Astrocyte (in vitro differentiated cells and primary cell): ENCODE results near the gene CCDC68. TPM values are rescaled to one million over a fixed set of nuclear protein-coding genes. Genes with fewer than 3 reads are reported as not detected.
"Not testable (repeated sequence)": the region's sequence is repeated elsewhere in the genome, so short reads cannot be mapped to it uniquely, and the experiment has no call there.

Source experiments
- DNase-seq: peaks from one replicate; pipeline ENCODE4 v3.0.0-alpha.2; 2010; ENCODE audit warnings: low read depth
- FAIRE-seq: peaks from 2 replicates; lab custom pipeline; 2011; peaks lifted over from hg19 to GRCh38; lab: Jason Lieb, UNC
- H2AFZ ChIP-seq: 2 replicates; pipeline ENCODE4 v1.6.0; 2012; ENCODE audit warnings: low read depth, low read length, inconsistent platforms
- H3K27ac ChIP-seq: 2 replicates; pipeline ENCODE4 v1.5.1; 2011; ENCODE audit warnings: low read depth, low read length, inconsistent platforms
- H3K27me3 ChIP-seq: 2 replicates; pipeline ENCODE4 v1.6.0; 2011; ENCODE audit warnings: low read length, inconsistent platforms; ENCODE audit not compliant: insufficient read depth
- H3K36me3 ChIP-seq: 2 replicates; pipeline ENCODE4 v1.5.1; 2011; ENCODE audit warnings: low read length, inconsistent platforms; ENCODE audit not compliant: insufficient read depth
- H3K4me1 ChIP-seq: 2 replicates; pipeline ENCODE4 v1.5.1; 2011; ENCODE audit warnings: low read length, inconsistent platforms; ENCODE audit not compliant: insufficient read depth
- H3K4me2 ChIP-seq: 2 replicates; pipeline ENCODE4 v1.6.0; 2012; ENCODE audit warnings: low read length, inconsistent platforms
- H3K4me3 ChIP-seq: 2 replicates; pipeline ENCODE4 v1.5.1; 2011; ENCODE audit warnings: low read depth, mild to moderate bottlenecking, low read length, inconsistent platforms; ENCODE audit not compliant: insufficient read depth
- H3K79me2 ChIP-seq: 2 replicates; pipeline ENCODE4 v1.6.0; 2012; ENCODE audit warnings: mild to moderate bottlenecking, low read length, inconsistent platforms; ENCODE audit not compliant: insufficient read depth
- H3K9ac ChIP-seq: 2 replicates; pipeline ENCODE4 v1.6.0; 2012; ENCODE audit warnings: mild to moderate bottlenecking, low read length, inconsistent platforms
- H3K9me3 ChIP-seq: 2 replicates; pipeline ENCODE4 v1.5.1; 2012; ENCODE audit warnings: low read depth, mild to moderate bottlenecking, low read length, inconsistent platforms; ENCODE audit not compliant: insufficient read depth
- H4K20me1 ChIP-seq: 2 replicates; pipeline ENCODE4 v1.6.0; 2012; ENCODE audit warnings: low read length, inconsistent platforms; ENCODE audit not compliant: insufficient read depth
- H3K27ac Mint-ChIP-seq: one replicate; pipeline ENCODE4 v1.8.0; 2021; ENCODE audit warnings: mild to moderate bottlenecking, mixed read lengths; ENCODE audit not compliant: unreplicated experiment
- H3K27me3 Mint-ChIP-seq: one replicate; pipeline ENCODE4 v1.8.0; 2021; ENCODE audit warnings: low read depth, mixed read lengths; ENCODE audit not compliant: unreplicated experiment
- H3K36me3 Mint-ChIP-seq: one replicate; pipeline ENCODE4 v1.8.0; 2021; ENCODE audit warnings: low read depth, mixed read lengths; ENCODE audit not compliant: unreplicated experiment
- H3K4me1 Mint-ChIP-seq: one replicate; pipeline ENCODE4 v1.8.0; 2021; ENCODE audit warnings: low read depth, mixed read lengths; ENCODE audit not compliant: unreplicated experiment
- H3K4me3 Mint-ChIP-seq: one replicate; pipeline ENCODE4 v1.8.0; 2021; ENCODE audit warnings: mild to moderate bottlenecking, moderate library complexity, mixed read lengths; ENCODE audit not compliant: unreplicated experiment
- H3K9me3 Mint-ChIP-seq: one replicate; pipeline ENCODE4 v1.8.0; 2021; ENCODE audit warnings: mild to moderate bottlenecking, mixed read lengths; ENCODE audit not compliant: unreplicated experiment
- EZH2 ChIP-seq: IDR thresholded peaks from 2 replicates; pipeline ENCODE4 v1.6.1; 2012; ENCODE audit warnings: mild to moderate bottlenecking, low read length, inconsistent platforms; ENCODE audit not compliant: insufficient read depth
- total RNA-seq: library from RNA; stranded (reverse); gene quantifications from 2 replicates; pipeline ENCODE4 v1.2.1, GENCODE V29; 2021
- TF ChIP-seq, protein P1 (sequence below): IDR thresholded peaks from 2 replicates; pipeline ENCODE4 v1.5.1; 2011; ENCODE audit warnings: low read depth, mild to moderate bottlenecking, inconsistent platforms, low read length, moderate library complexity; ENCODE audit not compliant: insufficient read depth

Gene CCDC68
- total RNA-seq, 1 donor from 2014 or later, result 2.2 TPM

DNA sequence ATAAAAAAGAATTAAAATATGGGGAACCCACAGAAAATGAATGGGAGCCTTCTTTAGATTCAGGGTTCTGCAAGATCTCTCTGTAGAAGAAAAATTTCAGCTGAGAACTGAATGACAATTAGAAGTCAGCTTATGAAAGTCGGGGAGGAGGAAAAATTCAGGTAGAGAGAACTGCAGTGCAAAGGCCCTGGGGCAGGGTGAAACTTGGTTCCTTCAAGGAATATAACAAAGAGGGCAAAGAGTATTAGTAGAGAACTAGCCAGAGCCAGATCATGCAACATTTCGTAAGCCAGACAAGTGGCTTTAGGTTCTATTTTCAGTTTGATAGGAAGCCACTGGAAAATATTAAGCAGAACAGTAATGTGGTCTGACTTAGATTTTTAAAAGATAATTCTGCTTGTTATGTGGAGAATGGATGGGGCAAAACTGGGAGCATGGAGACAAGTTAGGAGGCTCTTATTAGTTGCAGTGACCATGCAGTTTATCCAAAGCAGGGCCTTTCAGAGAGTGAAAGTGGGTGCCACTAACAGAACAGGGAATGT, 103.1 kb downstream of the CCDC68 start:
- Histone ChIP-seq H3K27me3 (no peaks in the 10 kb centered on the region), H3K4me3 (no peak overlapping the region), H4K20me1 (no peaks in the 10 kb centered on the region), H2AFZ (no peak overlapping the region), H3K27ac (no peak overlapping the region), H3K9ac (no peak overlapping the region), H3K9me3 (no peaks in the 10 kb centered on the region), H3K36me3 (no peaks in the 10 kb centered on the region), H3K79me2 (no peaks in the 10 kb centered on the region), H3K4me1 (no peaks in the 10 kb centered on the region), H3K4me2 (no peak overlapping the region)
- Mint-ChIP-seq H3K4me1 (no peaks in the 10 kb centered on the region), H3K4me3 (no peak overlapping the region), H3K27me3 (no peaks in the 10 kb centered on the region), H3K27ac (no peak overlapping the region), H3K9me3 (peaks cover 2% of the 10 kb centered on the region), H3K36me3 (no peaks in the 10 kb centered on the region)
- FAIRE-seq (no peak), DNase-seq (no peak)
- TF ChIP-seq EZH2, result no peak
- TF ChIP-seq, protein P1, sequence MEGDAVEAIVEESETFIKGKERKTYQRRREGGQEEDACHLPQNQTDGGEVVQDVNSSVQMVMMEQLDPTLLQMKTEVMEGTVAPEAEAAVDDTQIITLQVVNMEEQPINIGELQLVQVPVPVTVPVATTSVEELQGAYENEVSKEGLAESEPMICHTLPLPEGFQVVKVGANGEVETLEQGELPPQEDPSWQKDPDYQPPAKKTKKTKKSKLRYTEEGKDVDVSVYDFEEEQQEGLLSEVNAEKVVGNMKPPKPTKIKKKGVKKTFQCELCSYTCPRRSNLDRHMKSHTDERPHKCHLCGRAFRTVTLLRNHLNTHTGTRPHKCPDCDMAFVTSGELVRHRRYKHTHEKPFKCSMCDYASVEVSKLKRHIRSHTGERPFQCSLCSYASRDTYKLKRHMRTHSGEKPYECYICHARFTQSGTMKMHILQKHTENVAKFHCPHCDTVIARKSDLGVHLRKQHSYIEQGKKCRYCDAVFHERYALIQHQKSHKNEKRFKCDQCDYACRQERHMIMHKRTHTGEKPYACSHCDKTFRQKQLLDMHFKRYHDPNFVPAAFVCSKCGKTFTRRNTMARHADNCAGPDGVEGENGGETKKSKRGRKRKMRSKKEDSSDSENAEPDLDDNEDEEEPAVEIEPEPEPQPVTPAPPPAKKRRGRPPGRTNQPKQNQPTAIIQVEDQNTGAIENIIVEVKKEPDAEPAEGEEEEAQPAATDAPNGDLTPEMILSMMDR, result no peak

DNA sequence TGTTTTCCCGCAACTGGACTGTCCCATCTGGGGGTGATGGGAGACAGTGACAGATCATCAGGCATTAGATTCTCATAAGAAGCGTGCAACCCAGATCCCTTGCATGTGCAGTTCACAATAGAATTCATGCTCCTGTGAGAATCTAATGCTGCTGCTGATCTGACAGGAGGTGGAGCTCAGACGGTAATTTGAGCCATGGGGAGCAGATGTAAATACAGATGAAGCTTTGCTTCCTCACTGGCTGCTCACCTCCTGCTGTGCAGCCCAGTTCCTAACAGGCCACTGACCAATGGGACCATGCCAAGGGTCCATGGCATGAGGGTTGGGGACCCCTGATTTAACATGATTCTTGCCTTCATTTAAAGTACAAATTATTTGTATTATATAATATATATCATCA, 104.2 kb downstream of the CCDC68 start:
- H3K4me2 ChIP-seq, H3K36me3 ChIP-seq, H3K4me1 Mint-ChIP-seq, H3K27me3 Mint-ChIP-seq, H2AFZ ChIP-seq, H4K20me1 ChIP-seq, H3K27ac ChIP-seq, H3K4me3 Mint-ChIP-seq, H3K4me3 ChIP-seq, H3K27me3 ChIP-seq, DNase-seq, FAIRE-seq, H3K36me3 Mint-ChIP-seq, H3K9ac ChIP-seq, H3K9me3 ChIP-seq, H3K4me1 ChIP-seq, H3K9me3 Mint-ChIP-seq, H3K27ac Mint-ChIP-seq, H3K79me2 ChIP-seq: not testable (repeated sequence)

DNA sequence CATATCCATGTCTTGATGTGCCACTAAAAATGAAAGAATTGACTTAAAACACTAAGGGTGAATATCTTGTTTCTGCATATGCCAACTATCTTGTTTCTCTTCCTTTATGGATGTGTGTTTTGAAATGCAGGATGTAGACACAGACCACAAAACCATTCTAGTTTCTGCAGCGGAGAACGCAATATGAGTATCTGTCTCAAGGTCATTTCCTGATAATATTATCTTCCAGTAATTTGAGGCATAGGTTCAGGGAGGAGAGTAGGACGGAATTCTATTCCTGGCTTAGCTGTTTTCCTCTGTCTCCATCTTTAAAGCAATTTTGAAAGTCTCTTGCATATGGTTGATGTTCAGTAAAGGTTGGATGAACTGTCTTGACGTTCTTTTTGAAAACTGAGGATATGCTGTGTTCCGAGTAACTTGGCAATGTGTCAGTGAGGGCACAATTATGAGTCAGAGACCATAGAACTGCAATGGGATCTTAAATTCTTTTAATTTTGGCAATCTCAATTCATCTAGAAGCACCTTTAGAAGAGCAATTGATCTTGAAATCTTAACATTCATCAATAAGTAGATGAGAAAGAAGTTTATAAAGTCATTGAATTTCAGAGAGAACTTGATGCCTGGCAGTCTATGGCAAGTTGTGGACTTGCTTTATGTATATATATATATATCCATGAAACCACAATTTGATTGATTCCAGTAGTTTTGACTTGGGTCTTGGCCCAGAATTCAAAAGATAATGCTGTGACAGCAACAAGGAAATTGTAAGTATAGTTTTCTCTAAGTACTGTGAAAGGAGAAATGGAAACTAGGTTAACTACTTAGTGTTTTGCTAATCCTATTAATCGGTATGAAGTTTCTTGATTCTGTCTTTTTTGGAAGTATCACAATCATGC, 106.2 kb downstream of the CCDC68 start:
- no peaks in the 10 kb centered on the region for H3K4me1 ChIP-seq
- H3K9me3 ChIP-seq, result no peaks in the 10 kb centered on the region
- H3K4me2 ChIP-seq, result no peak overlapping the region
- no peak overlapping the region for H3K27ac ChIP-seq
- no peak overlapping the region for H3K4me3 ChIP-seq
- H3K9ac ChIP-seq, result no peak overlapping the region
- no peak for TF ChIP-seq EZH2
- TF ChIP-seq, protein P1, result no peak
- H4K20me1 ChIP-seq, result no peaks in the 10 kb centered on the region
- Mint-ChIP-seq H3K27ac (no peak overlapping the region), H3K27me3 (no peaks in the 10 kb centered on the region), H3K9me3 (peaks cover 2% of the 10 kb centered on the region), H3K4me1 (no peaks in the 10 kb centered on the region), H3K4me3 (no peak overlapping the region), H3K36me3 (no peaks in the 10 kb centered on the region)
- no peaks in the 10 kb centered on the region for H3K27me3 ChIP-seq
- H3K36me3 ChIP-seq, result no peaks in the 10 kb centered on the region
- no peak for FAIRE-seq
- DNase-seq, result no peak
- no peak overlapping the region for H2AFZ ChIP-seq
- no peaks in the 10 kb centered on the region for H3K79me2 ChIP-seq

Other genes with a start within 250 kb of the CCDC68 start
- gene RAB27B, start 131.0 kb downstream of the CCDC68 start, total RNA-seq, result 0.91 and 1.1 TPM in 2 replicates